ENCODE results near the gene SNAI1.

- no peak for TF ChIP-seq POLR2AphosphoS5 (IDR thresholded peaks at IDR 0.05; ENCODE audit: low read depth, low read length)
- no peak for TF ChIP-seq POLR2A (IDR thresholded peaks at IDR 0.05; ENCODE audit: low read depth, low read length)
Observed at GRCh38 chr20:49981218-49982071, 1.3 kb upstream of the SNAI1 start.

Measured in GM12892 (cell line).